ENCODE results near the gene NR4A3. TPM values are rescaled to one million over a fixed set of nuclear protein-coding genes. Genes with fewer than 3 reads are reported as not detected.

Gene NR4A3
- total and polyA plus RNA-seq, 9 of the 15 experiments (the other 6 are each of a cell fraction or from before 2014, with no cell fraction given), result 0.04 to 0.07 TPM; not detected in 7

DNA sequence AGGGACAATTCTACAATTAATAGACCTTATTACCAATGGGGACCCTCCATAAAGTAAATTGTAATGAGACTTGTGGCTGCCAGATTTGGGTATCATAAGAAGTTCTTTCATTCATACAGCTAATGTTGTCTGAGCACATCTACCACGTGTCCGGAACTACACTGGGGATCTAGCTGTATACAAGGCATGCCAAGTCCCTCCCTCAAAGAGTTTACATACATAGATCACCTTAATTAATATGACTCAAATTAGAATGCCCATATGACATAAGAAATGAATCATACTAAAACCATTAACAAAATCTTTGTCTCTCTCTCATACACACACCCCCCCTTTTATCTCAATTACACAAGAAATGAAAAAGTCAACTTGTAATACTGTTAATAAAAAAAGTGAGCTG lies 18.0 kb upstream of the NR4A3 start:
- Histone ChIP-seq H3K79me2 (ENCODE audit: control insufficient read depth, insufficient read depth, low read length) (no peaks in the 10 kb centered on the region), H3K27me3 (ENCODE audit: control insufficient read depth in 2 of 2, insufficient read depth in 2 of 2, low read length in 2 of 2) (no peaks in the 10 kb centered on the region), H3K9ac (ENCODE audit: insufficient read depth in 1 of 2, low read depth in 2 of 2, low read length in 2 of 2) (no peak overlapping the region), H4K20me1 (replicated peaks; ENCODE audit: control insufficient read depth, insufficient read depth, low read length) (no peaks in the 10 kb centered on the region), H3K27ac (ENCODE audit: extremely low read depth, low read depth, low read length) (no peak overlapping the region), H3K36me3 (ENCODE audit: control insufficient read depth, insufficient read depth, low read length) (no peaks in the 10 kb centered on the region), H3K4me1 (replicated peaks in 1 of 2; ENCODE audit: control insufficient read depth in 2 of 2, insufficient read depth in 2 of 2, low read length in 2 of 2) (peaks cover 0 to 9% of the 10 kb centered on the region in 2 experiments; a peak in 2 of 5 replicates), H3K4me2 (ENCODE audit: insufficient read depth, low read length) (no peak overlapping the region), H2AFZ (ENCODE audit: low read depth, low read length) (no peak overlapping the region), H3K9me1 (ENCODE audit: control insufficient read depth, insufficient read depth, low read length) (no peaks in the 10 kb centered on the region), H3K4me3 (no peak overlapping the region), H3K9me3 (replicated peaks; ENCODE audit: control insufficient read depth, insufficient read depth, low read depth, low read length) (no peaks in the 10 kb centered on the region)
- intact Hi-C loops (cut with micrococcal nuclease) (loop anchor here (10.0 kb wide), 1 partner anchor 639 kb away; no protein-coding TSS in a partner anchor), in situ Hi-C loops (cut with MboI) (loop anchor here (10.0 kb wide), 1 partner anchor 201 kb away; no protein-coding TSS in a partner anchor)
- CTCF ChIA-PET (ENCODE audit: low intra/inter-chr PET ratio), result no interaction called here
- no peak for DNase-seq (ENCODE audit: extremely low read depth in 1 of 4, low spot score in 3 of 4)
- FAIRE-seq, result no peak
- BruUV-seq (replicated peaks), result no TSS peak
- ATAC-seq, result no peak
- POLR2A ChIA-PET, result no interaction called here
- WGBS (ENCODE audit: insufficient coverage, low coverage, missing lambda C conversion rate), result 71% methylated on average over 2 of the region's 2 CpGs
- TF ChIP-seq RBBP5 (IDR thresholded peaks at IDR 0.05; ENCODE audit: borderline replicate concordance, insufficient read depth, low read length, poor library complexity, severe bottlenecking), result no peak
- no peak for TF ChIP-seq FOXK1 (CRISPR knock-in tag; IDR thresholded peaks at IDR 0.05; ENCODE audit: borderline replicate concordance)
- TF ChIP-seq ZNF224 (CRISPR knock-in tag; IDR thresholded peaks at IDR 0.05), result no peak
- TF ChIP-seq, protein P1, sequence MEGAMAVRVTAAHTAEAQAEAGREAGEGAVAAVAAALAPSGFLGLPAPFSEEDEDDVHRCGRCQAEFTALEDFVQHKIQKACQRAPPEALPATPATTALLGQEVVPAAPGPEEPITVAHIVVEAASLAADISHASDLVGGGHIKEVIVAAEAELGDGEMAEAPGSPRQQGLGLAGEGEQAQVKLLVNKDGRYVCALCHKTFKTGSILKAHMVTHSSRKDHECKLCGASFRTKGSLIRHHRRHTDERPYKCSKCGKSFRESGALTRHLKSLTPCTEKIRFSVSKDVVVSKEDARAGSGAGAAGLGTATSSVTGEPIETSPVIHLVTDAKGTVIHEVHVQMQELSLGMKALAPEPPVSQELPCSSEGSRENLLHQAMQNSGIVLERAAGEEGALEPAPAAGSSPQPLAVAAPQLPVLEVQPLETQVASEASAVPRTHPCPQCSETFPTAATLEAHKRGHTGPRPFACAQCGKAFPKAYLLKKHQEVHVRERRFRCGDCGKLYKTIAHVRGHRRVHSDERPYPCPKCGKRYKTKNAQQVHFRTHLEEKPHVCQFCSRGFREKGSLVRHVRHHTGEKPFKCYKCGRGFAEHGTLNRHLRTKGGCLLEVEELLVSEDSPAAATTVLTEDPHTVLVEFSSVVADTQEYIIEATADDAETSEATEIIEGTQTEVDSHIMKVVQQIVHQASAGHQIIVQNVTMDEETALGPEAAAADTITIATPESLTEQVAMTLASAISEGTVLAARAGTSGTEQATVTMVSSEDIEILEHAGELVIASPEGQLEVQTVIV (CRISPR knock-in tag; IDR thresholded peaks at IDR 0.05; ENCODE audit: borderline replicate concordance), result no peak
- TF ChIP-seq, protein P2, sequence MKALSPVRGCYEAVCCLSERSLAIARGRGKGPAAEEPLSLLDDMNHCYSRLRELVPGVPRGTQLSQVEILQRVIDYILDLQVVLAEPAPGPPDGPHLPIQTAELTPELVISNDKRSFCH (CRISPR knock-in tag; IDR thresholded peaks at IDR 0.05), result no peak
- TF ChIP-seq, protein P2 (tag; IDR thresholded peaks at IDR 0.05), result no peak
- no peak for TF ChIP-seq TCF7 (IDR thresholded peaks at IDR 0.05; ENCODE audit: borderline replicate concordance)
- TF ChIP-seq, protein P3, sequence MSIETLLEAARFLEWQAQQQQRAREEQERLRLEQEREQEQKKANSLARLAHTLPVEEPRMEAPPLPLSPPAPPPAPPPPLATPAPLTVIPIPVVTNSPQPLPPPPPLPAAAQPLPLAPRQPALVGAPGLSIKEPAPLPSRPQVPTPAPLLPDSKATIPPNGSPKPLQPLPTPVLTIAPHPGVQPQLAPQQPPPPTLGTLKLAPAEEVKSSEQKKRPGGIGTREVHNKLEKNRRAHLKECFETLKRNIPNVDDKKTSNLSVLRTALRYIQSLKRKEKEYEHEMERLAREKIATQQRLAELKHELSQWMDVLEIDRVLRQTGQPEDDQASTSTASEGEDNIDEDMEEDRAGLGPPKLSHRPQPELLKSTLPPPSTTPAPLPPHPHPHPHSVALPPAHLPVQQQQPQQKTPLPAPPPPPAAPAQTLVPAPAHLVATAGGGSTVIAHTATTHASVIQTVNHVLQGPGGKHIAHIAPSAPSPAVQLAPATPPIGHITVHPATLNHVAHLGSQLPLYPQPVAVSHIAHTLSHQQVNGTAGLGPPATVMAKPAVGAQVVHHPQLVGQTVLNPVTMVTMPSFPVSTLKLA (conservative IDR thresholded peaks at IDR 0.05), result no peak
- TF ChIP-seq SMARCA4 (IDR thresholded peaks at IDR 0.05), result no peak
- no peak for TF ChIP-seq SRSF9 (IDR thresholded peaks at IDR 0.05; ENCODE audit: borderline replicate concordance, low read depth, low read length)
- TF ChIP-seq, protein P4, sequence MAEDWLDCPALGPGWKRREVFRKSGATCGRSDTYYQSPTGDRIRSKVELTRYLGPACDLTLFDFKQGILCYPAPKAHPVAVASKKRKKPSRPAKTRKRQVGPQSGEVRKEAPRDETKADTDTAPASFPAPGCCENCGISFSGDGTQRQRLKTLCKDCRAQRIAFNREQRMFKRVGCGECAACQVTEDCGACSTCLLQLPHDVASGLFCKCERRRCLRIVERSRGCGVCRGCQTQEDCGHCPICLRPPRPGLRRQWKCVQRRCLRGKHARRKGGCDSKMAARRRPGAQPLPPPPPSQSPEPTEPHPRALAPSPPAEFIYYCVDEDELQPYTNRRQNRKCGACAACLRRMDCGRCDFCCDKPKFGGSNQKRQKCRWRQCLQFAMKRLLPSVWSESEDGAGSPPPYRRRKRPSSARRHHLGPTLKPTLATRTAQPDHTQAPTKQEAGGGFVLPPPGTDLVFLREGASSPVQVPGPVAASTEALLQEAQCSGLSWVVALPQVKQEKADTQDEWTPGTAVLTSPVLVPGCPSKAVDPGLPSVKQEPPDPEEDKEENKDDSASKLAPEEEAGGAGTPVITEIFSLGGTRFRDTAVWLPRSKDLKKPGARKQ (CRISPR knock-in tag; IDR thresholded peaks at IDR 0.05), result no peak
- no peak for TF ChIP-seq ZNF717 (CRISPR knock-in tag; IDR thresholded peaks at IDR 0.05)
- TF ChIP-seq TEAD4 (IDR thresholded peaks at IDR 0.05; ENCODE audit: low read length), result no peak
- no peak for TF ChIP-seq TEAD4 (CRISPR knock-in tag; IDR thresholded peaks at IDR 0.05; ENCODE audit: borderline replicate concordance)
- TF ChIP-seq, protein P5, sequence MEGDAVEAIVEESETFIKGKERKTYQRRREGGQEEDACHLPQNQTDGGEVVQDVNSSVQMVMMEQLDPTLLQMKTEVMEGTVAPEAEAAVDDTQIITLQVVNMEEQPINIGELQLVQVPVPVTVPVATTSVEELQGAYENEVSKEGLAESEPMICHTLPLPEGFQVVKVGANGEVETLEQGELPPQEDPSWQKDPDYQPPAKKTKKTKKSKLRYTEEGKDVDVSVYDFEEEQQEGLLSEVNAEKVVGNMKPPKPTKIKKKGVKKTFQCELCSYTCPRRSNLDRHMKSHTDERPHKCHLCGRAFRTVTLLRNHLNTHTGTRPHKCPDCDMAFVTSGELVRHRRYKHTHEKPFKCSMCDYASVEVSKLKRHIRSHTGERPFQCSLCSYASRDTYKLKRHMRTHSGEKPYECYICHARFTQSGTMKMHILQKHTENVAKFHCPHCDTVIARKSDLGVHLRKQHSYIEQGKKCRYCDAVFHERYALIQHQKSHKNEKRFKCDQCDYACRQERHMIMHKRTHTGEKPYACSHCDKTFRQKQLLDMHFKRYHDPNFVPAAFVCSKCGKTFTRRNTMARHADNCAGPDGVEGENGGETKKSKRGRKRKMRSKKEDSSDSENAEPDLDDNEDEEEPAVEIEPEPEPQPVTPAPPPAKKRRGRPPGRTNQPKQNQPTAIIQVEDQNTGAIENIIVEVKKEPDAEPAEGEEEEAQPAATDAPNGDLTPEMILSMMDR (IDR thresholded peaks at IDR 0.05 in 2 of 3, conservative IDR thresholded peaks at IDR 0.05 in 1 of 3; ENCODE audit: insufficient read depth in 2 of 3, low read depth in 1 of 3, low read length in 3 of 3), result no peak
